SU-DHL-6 (cell line): Measurements from ENCODE around the gene MYO5C.

ENCODE experiments used
- H2AFZ ChIP-seq: fragments of 200-600 bp; sonication (generic); 2 replicates; pipeline ENCODE4 v1.6.1; 2014; ENCODE audit warnings: low read depth, mild to moderate bottlenecking, moderate library complexity, mixed read lengths, antibody characterized with exemption, low read length; ENCODE audit not compliant: severe bottlenecking
- H3F3A ChIP-seq: fragments of 200-600 bp; shearing (Covaris generic); 2 replicates; pipeline ENCODE4 v1.6.0; 2016; ENCODE audit warnings: antibody characterized with exemption, mild to moderate bottlenecking; ENCODE audit not compliant: insufficient read depth
- H3K27ac ChIP-seq: fragments of 200-600 bp; sonication (generic); 2 replicates; pipeline ENCODE4 v1.5.1; 2016; ENCODE audit warnings: low read depth, mild to moderate bottlenecking, low read length, moderate library complexity, mixed read lengths
- H3K27me3 ChIP-seq: fragments of 200-600 bp; sonication (generic), shearing (Covaris generic); 2 replicates; pipeline ENCODE4 v1.6.0; 2014; ENCODE audit warnings: mild to moderate bottlenecking, low read length
- H3K36me3 ChIP-seq: fragments of 200-600 bp; sonication (generic); 2 replicates; pipeline ENCODE4 v1.6.1; 2014; ENCODE audit warnings: mild to moderate bottlenecking, low read length, mixed read lengths
- H3K4me2 ChIP-seq: fragments of 300-600, 200-600 bp; shearing (Covaris generic), sonication (generic); 2 replicates; pipeline ENCODE4 v1.6.0; 2014; ENCODE audit warnings: low read length, low read depth, mild to moderate bottlenecking; ENCODE audit not compliant: poor library complexity, severe bottlenecking
- H3K4me3 ChIP-seq: fragments of 200-600 bp; sonication (generic); 2 replicates; pipeline ENCODE4 v1.5.1; 2014; ENCODE audit warnings: antibody characterized with exemption, low read length, mild to moderate bottlenecking, mixed read lengths; ENCODE audit not compliant: insufficient read depth, poor library complexity, severe bottlenecking
- H3K79me2 ChIP-seq: fragments of 200-600 bp; sonication (generic); 2 replicates; pipeline ENCODE4 v1.6.1; 2014; ENCODE audit warnings: mild to moderate bottlenecking, low read length, moderate library complexity; ENCODE audit not compliant: insufficient read depth
- H3K9ac ChIP-seq: fragments of 200-600 bp; sonication (generic); 2 replicates; pipeline ENCODE4 v1.7.0; 2014; ENCODE audit warnings: mild to moderate bottlenecking, low read length
- H3K9me2 ChIP-seq: fragments of 200-600 bp; sonication (generic); replicated peaks from 2 replicates; pipeline ENCODE4 v1.6.1; 2014; ENCODE audit warnings: low read length; ENCODE audit not compliant: insufficient read depth
- H3K9me3 ChIP-seq: fragments of 200-600 bp; sonication (generic); 2 replicates; pipeline ENCODE4 v1.6.1; 2014; ENCODE audit warnings: low read length, mixed read lengths; ENCODE audit not compliant: insufficient read depth
- H4K20me1 ChIP-seq: fragments of 200-600 bp; sonication (generic); 2 replicates; pipeline ENCODE4 v1.6.1; 2014; ENCODE audit warnings: low read depth, mild to moderate bottlenecking, antibody characterized with exemption, low read length, moderate library complexity, mixed read lengths
- EZH2phosphoT487 ChIP-seq: fragments of 200-600 bp; sonication (generic), shearing (Covaris generic); conservative IDR thresholded peaks from 2 replicates; pipeline ENCODE4 v1.6.1; 2018; ENCODE audit warnings: mild to moderate bottlenecking, antibody characterized with exemption, low read length, moderate library complexity, mixed read lengths
- TF ChIP-seq, protein P1 (sequence below): fragments of 200-600 bp; sonication (generic); IDR thresholded peaks from one replicate; pipeline ENCODE4 v1.5.1; 2017; ENCODE audit warnings: antibody characterized with exemption, mild to moderate bottlenecking, low read length, moderate library complexity; ENCODE audit not compliant: insufficient read depth, poor library complexity, severe bottlenecking

The MYO5C gene

GRCh38 chr15:52295421-52296001 lies at the start of gene MYO5C:
Gene MYO5C (minus strand): TSS chr15:52295804. CDS start chr15:52295636, 168 bp downstream.
- no peak within 1 kb of the TSS for H3K27ac ChIP-seq
- no peaks in the 10 kb centered on the region for H3K27me3 ChIP-seq
- no peaks in the 10 kb centered on the region for H3K9me3 ChIP-seq
- no peak within 1 kb of the TSS for H2AFZ ChIP-seq
- H3K36me3 ChIP-seq, result no peaks in the 10 kb centered on the region
- no peaks in the 10 kb centered on the region for H3K9me2 ChIP-seq
- no peak for TF ChIP-seq EZH2phosphoT487
- no peaks in the 10 kb centered on the region for H4K20me1 ChIP-seq
- no peak within 1 kb of the TSS for H3K4me2 ChIP-seq
- no peaks in the 10 kb centered on the region for H3K79me2 ChIP-seq
- H3K9ac ChIP-seq, result no peak within 1 kb of the TSS
- H3F3A ChIP-seq, result no peaks in the 10 kb centered on the region
- no peak within 1 kb of the TSS for H3K4me3 ChIP-seq

DNA sequence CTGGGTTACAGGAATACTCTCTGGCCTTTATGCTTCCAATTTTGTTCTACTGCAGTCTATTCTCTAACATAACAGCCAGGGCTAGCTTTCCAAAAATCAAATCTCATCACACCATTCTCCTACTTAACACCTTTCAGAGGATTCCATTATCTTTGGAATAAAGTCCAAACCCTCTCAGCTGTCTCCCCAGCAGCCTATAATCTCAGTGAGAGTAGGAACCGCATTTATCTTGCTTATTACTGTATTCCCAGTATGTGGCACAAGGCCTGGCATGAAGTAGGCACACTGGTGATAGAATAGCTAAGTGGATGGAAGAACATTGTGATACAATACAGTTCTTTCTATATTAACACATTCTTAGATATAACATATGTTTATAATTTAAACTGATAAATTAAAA lies 49.0 kb upstream of the MYO5C start:
- TF ChIP-seq, protein P1, sequence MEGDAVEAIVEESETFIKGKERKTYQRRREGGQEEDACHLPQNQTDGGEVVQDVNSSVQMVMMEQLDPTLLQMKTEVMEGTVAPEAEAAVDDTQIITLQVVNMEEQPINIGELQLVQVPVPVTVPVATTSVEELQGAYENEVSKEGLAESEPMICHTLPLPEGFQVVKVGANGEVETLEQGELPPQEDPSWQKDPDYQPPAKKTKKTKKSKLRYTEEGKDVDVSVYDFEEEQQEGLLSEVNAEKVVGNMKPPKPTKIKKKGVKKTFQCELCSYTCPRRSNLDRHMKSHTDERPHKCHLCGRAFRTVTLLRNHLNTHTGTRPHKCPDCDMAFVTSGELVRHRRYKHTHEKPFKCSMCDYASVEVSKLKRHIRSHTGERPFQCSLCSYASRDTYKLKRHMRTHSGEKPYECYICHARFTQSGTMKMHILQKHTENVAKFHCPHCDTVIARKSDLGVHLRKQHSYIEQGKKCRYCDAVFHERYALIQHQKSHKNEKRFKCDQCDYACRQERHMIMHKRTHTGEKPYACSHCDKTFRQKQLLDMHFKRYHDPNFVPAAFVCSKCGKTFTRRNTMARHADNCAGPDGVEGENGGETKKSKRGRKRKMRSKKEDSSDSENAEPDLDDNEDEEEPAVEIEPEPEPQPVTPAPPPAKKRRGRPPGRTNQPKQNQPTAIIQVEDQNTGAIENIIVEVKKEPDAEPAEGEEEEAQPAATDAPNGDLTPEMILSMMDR, result no peak
- TF ChIP-seq EZH2phosphoT487, result no peak
- H3K9ac ChIP-seq, result no peak overlapping the region
- no peaks in the 10 kb centered on the region for H3F3A ChIP-seq
- no peaks in the 10 kb centered on the region for H3K79me2 ChIP-seq
- 0 out of 2 replicates have a peak, but pooled peaks cover 3% of the 10 kb centered on the region for H3K36me3 ChIP-seq
- no peak overlapping the region for H3K4me2 ChIP-seq
- H4K20me1 ChIP-seq, result no peaks in the 10 kb centered on the region
- no peak overlapping the region for H2AFZ ChIP-seq
- H3K4me3 ChIP-seq, result no peak overlapping the region
- H3K9me2 ChIP-seq, result no peaks in the 10 kb centered on the region
- H3K27me3 ChIP-seq, result no peaks in the 10 kb centered on the region
- H3K9me3 ChIP-seq, result no peaks in the 10 kb centered on the region
- no peak overlapping the region for H3K27ac ChIP-seq

DNA sequence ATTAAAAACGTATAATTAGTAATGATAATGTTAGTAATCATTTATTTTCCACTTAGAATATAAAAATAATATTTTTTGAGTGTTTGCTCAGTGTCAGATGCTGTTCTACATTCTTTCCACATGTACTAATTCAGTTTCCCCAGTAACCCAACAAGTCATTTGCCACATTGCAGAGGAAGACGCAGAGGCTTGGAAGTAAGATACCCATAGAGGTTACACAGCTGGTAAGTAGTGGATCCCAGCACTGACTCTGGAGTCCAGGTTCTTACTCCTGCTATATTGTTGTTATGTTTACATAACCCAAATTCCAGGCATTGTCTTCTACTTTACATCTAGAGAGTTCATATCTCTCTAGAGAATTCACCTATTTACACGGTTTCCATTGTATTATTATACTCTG lies 48.2 kb upstream of the MYO5C start:
- no peak overlapping the region for H2AFZ ChIP-seq
- no peak overlapping the region for H3K9ac ChIP-seq
- H3K4me2 ChIP-seq, result no peak overlapping the region
- no peaks in the 10 kb centered on the region for H3K9me2 ChIP-seq
- no peak overlapping the region for H3K4me3 ChIP-seq
- H3F3A ChIP-seq, result no peaks in the 10 kb centered on the region
- H3K9me3 ChIP-seq, result no peaks in the 10 kb centered on the region
- no peaks in the 10 kb centered on the region for H3K27me3 ChIP-seq
- H3K79me2 ChIP-seq, result no peaks in the 10 kb centered on the region
- H4K20me1 ChIP-seq, result no peaks in the 10 kb centered on the region
- 0 out of 2 replicates have a peak, but pooled peaks cover 3% of the 10 kb centered on the region for H3K36me3 ChIP-seq
- no peak for TF ChIP-seq EZH2phosphoT487
- TF ChIP-seq, protein P1, result no peak
- H3K27ac ChIP-seq, result no peak overlapping the region

GRCh38 chr15:52340093-52340492 lies 44.5 kb upstream of the MYO5C start:
- no peaks in the 10 kb centered on the region for H3K36me3 ChIP-seq
- H3F3A ChIP-seq, result no peaks in the 10 kb centered on the region
- H3K4me3 ChIP-seq, result no peak overlapping the region
- H3K27ac ChIP-seq, result no peak overlapping the region
- no peaks in the 10 kb centered on the region for H3K9me3 ChIP-seq
- no peak overlapping the region for H3K4me2 ChIP-seq
- H4K20me1 ChIP-seq, result no peaks in the 10 kb centered on the region
- no peaks in the 10 kb centered on the region for H3K79me2 ChIP-seq
- TF ChIP-seq, protein P1, result no peak
- no peak for TF ChIP-seq EZH2phosphoT487
- H3K27me3 ChIP-seq, result no peaks in the 10 kb centered on the region
- no peaks in the 10 kb centered on the region for H3K9me2 ChIP-seq
- no peak overlapping the region for H2AFZ ChIP-seq
- no peak overlapping the region for H3K9ac ChIP-seq
